Dedifferentiated amniotic fluid mesenchymal stem cell (primary cell): ENCODE data around the gene BIVM.

Experiments
- DNase-seq: peaks from one replicate; pipeline ENCODE4 v3.0.0-alpha.2; 2016; ENCODE audit errors: extremely low spot score

The BIVM gene

DNA sequence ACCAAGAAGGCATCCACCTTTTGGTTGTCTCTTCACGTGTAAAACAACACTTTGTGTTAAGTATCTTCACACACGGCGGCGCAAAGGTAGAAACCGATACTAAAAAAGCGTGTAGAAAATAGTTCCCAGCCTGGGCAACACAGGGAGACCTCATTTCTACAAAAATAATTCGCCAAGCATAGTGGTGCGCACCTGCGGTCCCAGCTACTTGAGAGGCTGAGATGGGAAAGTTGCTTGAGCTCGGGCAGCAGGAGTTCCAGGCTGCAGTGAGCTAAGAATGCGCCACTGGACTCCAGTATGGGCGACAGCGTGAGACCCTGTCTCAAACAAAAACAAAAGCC, 46.3 kb downstream of the BIVM start:
- DNase-seq: no peak

DNA sequence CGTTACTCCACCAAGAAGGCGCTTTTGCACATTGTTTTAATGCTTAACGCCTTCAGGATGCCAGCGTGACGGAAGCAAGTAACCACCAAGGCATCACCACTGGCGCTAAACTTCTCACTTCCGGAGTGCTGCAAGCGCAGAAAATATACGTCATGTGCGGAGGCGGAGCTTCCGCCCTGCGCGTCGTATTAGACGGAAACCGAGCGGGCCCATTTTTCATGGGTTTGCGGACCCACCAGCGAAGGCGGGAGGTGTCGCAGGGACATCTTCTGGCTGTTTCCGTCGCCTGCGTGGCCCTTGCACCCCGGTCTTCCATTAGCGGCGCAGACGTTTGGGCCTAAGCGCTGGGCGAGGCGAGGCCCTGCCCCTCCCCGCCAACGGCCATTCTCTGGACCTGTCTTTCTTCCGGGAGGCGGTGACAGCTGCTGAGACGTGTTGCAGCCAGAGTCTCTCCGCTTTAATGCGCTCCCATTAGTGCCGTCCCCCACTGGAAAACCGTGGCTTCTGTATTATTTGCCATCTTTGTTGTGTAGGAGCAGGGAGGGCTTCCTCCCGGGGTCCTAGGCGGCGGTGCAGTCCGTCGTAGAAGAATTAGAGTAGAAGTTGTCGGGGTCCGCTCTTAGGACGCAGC, 46.8 kb downstream of the BIVM start, which contains the start of gene ERCC5:
Gene ERCC5 (plus strand): TSS at position 403 of the 631 bp plus-strand sequence. CDS start 235 bp downstream, outside the sequence.
- peak; percentile 94 for DNase-seq

- DNase-seq: no peak
Observed at GRCh38 chr13:102846261-102847015, 47.5 kb downstream of the BIVM start.

DNA sequence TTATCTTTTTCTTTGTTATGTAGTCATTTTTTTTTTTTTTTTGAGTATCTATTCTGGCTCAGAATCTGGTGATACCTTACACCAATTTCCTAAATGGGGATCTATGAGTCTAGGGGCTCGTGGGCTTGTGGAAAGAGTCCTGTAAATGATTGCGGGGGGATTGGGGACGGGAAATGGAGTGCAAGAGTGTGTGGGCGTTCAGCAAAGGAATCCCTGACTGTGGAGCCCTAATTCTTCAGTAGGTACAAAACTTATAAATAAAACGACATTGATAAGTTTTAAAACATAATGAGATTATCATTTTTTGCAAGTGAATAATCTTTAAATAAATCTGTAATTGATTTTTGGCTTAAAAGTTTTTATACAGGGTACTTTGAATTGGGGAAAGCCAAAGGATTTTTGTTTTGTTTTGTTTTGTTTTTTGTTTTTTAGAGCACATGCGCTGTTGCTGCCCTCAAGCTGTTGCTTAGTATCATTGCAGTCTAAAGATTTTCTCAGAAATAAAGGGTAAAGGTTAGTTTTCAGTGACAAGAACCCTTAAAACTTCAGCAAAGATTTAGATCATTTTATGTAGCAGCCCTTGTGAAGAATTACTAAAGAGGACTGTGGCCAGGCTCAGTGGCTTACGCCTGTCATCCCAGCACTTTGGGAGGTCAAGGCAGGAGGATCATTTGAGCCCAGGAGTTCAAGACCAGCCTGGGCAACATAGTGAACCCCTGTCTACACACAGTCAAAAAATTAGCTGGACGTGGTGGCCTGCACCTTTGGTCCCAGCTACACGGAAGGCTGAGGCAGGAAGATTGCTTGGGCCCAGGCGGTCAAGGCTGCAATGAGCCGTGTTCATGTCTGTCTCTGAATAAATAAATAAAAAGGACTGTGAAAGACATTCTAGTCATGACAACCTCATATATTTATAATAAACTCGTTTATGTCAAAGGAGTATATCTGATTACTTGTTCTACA, 48.6 kb downstream of the BIVM start:
- peak; percentile 56 for DNase-seq

GRCh38 chr13:102848956-102849355, 50.0 kb downstream of the BIVM start:
- DNase-seq: no peak

DNA sequence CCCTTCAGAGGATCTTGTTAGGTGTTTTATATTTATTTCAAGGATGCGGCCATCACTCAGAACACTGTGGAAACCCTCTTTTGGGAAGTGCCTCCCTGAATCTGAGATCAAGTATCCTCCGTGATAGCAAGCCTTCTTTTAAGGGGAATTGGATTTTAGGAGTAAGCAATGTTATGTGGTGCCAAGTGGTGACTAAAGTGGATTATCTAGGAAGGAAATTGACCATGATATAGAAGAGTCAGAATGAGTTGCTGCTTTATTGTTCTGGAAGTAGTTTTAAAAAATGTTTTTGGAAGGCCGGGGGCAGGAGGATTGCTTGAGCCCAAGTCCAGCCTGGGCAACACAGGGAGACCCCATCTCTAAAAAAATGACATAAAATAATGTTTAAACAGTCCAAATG, 53.6 kb downstream of the BIVM start:
- DNase-seq: no peak

- no peak for DNase-seq
Observed at GRCh38 chr13:102854675-102855074, 55.8 kb downstream of the BIVM start.

DNA sequence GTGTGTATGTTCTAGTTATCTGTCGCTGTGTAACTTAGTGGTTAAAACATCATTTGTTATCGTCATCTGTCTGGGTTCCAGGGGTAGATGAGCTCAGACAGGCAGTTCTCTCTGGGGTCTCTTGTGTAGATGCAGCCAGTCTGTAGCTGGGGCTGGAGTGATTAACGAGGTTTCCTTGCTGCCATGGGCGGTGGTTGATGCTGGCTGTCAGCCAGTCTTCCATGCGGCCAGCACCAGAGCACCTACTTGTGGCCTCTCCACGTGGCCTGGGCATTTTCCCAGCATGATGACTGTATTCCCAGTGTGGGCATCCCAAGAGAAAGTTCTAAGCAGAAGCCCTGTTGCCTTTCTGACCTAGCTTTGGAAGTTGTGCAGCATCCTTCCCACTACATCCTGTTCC, 57.6 kb downstream of the BIVM start:
- DNase-seq: no peak

DNA sequence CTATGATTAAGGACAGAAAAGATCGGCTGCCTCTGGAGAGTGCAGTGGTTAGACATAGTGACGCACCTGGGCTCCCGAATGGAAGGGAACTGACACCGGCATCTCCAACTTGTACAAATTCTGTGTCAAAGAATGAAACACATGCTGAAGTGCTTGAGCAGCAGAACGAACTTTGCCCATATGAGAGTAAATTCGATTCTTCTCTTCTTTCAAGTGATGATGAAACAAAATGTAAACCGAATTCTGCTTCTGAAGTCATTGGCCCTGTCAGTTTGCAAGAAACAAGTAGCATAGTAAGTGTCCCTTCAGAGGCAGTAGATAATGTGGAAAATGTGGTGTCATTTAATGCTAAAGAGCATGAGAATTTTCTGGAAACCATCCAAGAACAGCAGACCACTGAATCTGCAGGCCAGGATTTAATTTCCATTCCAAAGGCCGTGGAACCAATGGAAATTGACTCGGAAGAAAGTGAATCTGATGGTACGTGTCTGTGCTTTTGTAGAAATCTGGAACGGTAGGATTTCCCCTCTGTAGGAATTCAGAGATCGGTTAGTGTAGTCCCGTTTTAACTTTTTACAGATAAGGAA, 63.8 kb downstream of the BIVM start:
- no peak for DNase-seq

DNA sequence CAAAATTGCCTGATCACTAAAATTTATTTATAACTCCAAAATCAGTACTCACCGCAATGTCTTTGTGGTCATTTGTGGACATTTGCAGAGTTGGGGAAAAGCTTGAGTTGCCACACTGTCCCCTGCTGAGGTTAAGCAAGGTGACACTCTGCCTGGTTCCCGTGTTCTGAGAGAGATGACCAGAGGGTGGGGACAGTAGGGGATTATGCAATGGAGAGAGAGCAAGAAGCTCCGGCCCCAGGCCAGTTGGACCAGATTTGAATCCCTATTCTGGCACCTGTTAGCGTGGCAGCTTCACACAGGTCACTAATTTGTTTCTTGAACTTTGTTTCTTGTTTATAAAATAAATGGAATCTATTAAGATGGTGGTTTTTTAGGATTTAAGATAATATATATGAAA, 64.7 kb downstream of the BIVM start:
- DNase-seq: no peak

DNA sequence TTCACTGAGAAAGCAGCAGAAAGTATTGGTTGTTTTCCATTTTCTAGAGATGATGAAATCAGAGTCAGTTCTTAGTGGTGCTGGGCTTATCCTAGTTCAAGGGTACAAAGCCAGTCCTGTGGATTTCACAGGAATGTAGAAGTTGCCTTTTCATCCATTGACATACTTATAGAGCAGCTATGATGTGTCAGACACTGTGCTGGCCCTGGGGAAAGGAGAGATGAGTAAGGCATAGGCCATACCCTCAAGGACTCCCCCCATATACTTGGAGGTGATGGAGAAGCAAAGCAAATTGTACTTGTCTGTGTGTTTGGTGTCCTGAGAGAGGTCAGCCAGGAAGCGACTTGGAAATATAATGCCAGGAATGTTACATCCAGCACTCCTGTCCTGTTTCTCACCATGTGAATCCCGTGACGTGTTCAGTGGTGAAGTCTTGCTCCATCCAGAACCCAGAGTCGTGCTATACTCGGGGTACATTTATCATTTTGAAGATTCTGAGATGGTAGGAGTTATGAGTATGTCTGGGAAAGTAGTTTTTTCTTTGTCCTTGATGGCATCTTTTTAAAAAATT, 69.5 kb downstream of the BIVM start:
- DNase-seq: no peak

DNA sequence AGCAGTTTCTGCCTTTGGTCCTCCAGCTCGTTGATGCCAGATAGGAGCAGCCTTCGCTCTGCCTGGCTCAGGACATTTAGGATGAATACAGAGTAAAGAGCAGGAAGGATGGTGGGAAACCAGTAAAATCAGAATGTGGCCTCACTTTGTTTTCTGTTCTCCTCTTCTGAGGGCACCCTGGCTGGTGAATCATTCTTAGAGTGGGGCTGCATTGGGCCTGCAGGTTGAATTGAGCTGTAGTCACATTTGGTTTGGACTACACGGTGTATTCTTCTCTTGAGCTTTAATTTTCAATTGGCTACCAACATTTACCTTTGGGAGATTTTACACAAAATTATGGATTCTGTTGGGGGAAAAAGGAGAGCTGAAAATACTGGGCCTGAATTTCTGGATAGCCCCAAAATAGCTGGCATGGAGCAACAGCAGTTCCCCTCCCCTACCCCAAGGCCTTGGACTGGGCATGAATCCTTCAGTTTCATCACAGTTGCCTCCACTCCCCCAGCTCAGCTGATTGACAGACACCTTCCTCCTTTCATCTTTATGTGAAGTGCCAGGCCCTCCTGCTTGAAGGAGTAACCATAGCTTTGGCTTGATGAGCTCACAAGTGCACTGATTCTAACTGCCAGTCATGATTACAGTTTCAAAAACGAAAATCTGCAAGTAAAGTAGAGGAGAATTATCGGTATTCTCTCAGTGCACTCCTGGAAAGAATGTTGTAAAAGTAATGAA, 71.2 kb downstream of the BIVM start:
- no peak for DNase-seq

GRCh38 chr13:102870677-102871415, 71.9 kb downstream of the BIVM start:
- DNase-seq: peak; percentile 35

GRCh38 chr13:102872131-102872530, 73.2 kb downstream of the BIVM start:
- no peak for DNase-seq

- no peak for DNase-seq
Observed at GRCh38 chr13:102872531-102872930, 73.6 kb downstream of the BIVM start.

DNA sequence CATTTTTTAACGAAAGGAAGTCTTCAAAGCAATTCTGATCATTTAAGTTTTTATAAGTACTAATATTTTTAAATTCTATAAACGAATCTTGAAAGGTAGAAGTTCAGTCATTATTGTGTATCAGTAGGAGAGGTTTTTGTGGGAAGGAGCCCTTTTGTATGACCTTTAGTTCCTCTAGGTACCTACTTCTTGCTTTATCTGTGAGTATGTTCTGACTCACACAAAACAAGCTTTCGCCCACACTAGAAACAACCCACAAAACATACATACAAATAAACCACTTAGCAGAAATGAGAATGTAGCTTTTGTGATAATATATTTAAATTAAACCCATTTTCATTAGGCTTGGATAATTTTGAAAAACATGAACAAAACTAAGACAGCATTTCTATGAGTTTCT, 74.7 kb downstream of the BIVM start:
- DNase-seq: no peak

DNA sequence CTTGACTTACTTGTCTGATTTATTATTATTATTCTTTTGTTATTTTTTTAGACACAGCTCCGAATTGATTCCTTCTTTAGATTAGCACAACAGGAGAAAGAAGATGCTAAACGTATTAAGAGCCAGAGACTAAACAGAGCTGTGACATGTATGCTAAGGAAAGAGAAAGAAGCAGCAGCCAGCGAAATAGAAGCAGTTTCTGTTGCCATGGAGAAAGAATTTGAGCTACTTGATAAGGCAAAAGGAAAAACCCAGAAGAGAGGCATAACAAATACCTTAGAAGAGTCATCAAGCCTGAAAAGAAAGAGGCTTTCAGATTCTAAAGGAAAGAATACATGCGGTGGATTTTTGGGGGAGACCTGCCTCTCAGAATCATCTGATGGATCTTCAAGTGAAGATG, 76.3 kb downstream of the BIVM start:
- DNase-seq: no peak

- DNase-seq: no peak
Observed at GRCh38 chr13:102877303-102877702, 78.4 kb downstream of the BIVM start.

DNA sequence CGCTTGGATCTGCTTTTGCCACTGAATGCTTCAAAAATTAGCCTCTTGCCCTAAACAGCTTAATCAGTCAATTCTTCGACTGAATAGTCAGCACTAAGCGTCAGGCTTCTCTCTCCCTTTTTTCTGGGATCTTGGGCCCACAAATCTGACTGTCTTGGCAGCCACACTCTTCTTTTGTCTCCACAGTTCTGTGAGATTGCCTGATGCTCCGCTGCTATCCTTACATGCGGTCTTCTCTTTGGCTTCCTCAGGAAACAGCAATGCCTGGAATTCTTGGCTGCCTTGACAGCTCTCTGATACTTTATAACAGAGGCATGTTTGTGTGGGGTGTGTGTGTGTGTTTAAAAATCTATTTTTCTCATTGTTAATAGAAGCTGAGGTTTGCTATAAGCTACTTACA, 79.6 kb downstream of the BIVM start:
- no peak for DNase-seq

GRCh38 chr13:102879793-102880499, 81.0 kb downstream of the BIVM start:
- DNase-seq: no peak
